Dermis blood vessel endothelial cell (primary cell): ENCODE data around the gene RPE65. TPM values are rescaled to one million over a fixed set of nuclear protein-coding genes. Genes with fewer than 3 reads are reported as not detected.
"Not testable (repeated sequence)": the region's sequence is repeated elsewhere in the genome, so short reads cannot be mapped to it uniquely, and the experiment has no call there.

Source experiments
- DNase-seq: peaks from one replicate; pipeline ENCODE4 v3.0.0; 2010
- total RNA-seq: library from RNA; depleted of rRNA; stranded (reverse); fragments of >200 nt; gene quantifications from 2 replicates; pipeline ENCODE4 v1.2.3, GENCODE V29; 2014

RPE65 gene
- total RNA-seq, 1 donor from 2014 or later = not detected

GRCh38 chr1:68448365-68448764 is 1.4 kb downstream of the RPE65 start:
- DNase-seq = no peak

DNA sequence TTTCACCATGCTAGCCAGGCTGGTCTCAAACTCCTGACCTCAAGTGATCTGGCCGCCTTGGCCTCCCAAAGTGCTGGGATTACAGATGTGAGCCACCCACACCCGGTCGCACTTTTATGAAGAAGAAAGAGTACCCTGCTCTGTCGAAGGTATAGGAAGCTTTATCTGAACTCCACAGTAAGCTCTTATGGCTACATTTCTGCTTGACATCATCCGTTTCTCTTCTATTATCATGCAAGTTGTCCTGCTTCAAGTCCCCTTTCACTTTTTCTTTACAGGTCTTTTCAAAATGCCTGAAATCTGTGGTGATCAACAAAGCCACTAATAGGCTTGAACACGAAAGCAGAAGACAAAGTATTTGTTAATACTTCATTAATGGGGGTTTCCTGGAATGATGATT is 4.0 kb downstream of the RPE65 start:
- no peak for DNase-seq

GRCh38 chr1:68442822-68443556 is 6.8 kb downstream of the RPE65 start:
- DNase-seq = peak; percentile 69

DNA sequence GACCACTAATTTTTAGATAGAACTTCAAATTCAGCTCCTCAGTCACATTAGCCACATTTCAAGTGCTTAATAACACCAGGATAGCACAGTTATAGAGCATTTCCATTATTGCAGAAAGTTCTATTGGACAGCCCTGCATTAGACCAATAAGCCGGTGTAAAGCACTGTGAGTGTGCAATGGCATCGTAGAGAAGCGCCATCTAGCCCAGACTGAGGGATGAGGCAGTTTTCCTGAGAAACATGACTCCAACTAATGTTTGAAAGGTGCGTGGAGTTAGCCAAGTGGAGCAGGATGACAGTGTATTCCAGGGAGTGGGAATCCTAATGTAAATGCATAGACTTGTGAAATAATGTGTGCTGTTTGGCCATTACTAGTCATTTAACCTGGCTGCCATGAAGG is 7.7 kb downstream of the RPE65 start:
- DNase-seq = no peak

DNA sequence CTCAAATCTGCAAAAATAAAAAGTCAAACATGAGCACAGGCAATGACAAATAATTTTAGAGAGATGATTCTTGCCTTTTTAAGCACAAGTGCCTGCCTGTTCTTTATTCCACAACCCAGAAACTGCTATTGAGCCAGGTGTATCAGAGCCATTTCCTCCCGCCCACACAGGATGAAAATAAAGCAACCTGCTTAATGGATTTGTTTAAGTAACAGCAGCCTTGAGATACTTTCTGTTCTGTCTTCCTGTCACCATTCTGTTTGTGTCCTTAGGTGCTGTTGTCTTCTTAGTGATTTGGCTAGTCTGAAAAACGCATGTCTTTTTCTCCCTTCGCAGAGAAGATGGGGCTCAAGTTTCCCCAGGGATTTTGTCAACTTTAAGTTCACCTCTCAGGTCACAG is 11.4 kb downstream of the RPE65 start:
- no peak for DNase-seq

DNA sequence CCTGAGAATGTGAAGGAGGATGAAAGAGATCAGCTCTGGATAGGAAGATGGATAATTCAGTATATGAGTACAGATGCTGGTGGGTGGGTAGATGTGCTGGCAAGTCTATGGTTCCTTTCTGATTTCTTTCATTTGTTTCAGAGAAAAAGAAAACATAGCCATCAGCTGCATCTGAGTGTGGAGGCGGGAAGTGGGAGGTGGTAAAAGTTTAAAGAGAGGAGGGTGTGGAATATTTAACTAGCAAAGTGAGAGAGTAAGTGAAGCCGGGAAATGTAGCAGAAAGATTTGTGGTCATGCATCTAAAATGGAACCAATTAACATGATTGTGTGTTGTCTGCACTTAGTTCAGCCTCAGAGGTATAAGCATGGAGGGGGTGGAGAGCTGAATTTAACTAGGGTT is 16.4 kb downstream of the RPE65 start:
- DNase-seq = no peak

- DNase-seq = no peak
Observed at GRCh38 chr1:68431076-68431475, 18.7 kb downstream of the RPE65 start.

DNA sequence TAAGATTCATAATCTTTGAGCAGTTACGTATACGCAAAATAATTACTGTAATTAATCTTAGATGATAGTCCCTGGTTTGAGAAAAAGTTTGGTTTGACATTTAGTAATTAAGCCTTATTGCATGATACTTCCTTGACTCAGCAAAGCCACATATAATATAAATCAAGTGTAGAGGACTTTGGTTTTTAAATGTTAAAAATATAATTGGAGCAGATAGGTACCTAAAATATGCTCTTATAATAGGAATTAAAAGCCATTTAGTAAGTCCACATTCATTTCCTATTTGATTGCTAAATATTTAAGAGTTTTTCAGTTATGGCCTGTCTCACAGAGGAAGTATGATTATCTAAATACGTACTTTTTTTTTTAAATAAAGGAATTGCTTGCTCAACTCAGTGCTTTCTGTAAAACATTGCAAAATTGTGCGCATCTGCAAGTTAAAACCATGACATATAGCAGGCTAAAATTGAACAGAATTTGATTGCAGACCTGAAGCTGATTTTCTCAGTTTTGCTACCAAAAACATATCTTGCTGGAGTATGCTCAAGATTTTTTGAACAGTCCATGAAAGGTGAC is 20.4 kb downstream of the RPE65 start:
- DNase-seq = no peak

DNA sequence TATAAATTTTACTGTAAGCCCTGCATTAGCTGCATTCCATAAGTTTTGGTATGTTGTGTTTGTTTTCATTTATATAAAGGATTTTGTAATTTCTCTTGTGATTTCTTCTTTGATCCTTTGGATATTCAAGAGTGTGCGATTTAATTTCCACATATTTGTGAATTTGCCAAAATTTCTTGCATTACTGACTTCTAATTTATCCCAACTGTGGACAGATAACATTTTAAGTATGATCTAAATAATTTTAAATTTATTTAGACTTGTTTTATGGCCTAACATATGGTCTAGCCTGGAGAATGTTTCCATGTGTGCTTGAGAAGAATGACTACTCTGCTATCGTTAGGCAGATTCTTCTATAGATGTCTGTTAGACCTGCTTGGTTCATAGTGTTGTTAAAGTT is 23.2 kb downstream of the RPE65 start:
- no peak for DNase-seq

- no peak for DNase-seq
Observed at GRCh38 chr1:68421350-68421749, 28.4 kb downstream of the RPE65 start.

GRCh38 chr1:68409426-68409825 is 40.3 kb downstream of the RPE65 start:
- DNase-seq = no peak

- DNase-seq = no peak
Observed at GRCh38 chr1:68401506-68401905, 48.2 kb downstream of the RPE65 start.

- not testable (repeated sequence) for DNase-seq
Observed at GRCh38 chr1:68395575-68395974, 54.2 kb downstream of the RPE65 start.

DNA sequence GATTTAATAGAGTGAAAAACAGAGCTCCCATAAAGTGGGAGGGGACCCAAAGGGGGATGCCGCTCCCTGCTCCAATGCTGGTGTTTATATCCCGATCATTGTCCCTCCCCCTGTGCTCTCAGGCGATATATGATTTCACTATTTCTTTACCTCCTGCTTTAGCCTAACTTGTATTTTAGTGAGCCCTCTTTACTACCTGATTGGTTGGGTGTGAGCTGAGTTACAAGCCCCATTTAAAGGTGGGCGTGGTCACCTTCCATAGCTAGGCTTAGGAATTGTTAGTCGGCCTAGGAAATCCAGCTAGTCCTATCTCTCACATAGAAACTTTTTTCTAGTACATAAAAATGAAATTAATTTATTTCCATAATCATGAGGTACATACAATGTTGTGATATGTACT is 57.3 kb downstream of the RPE65 start:
- not testable (repeated sequence) for DNase-seq

- not testable (repeated sequence) for DNase-seq
Observed at GRCh38 chr1:68385798-68386524, 63.8 kb downstream of the RPE65 start.

- peak; percentile 75 for DNase-seq
Observed at GRCh38 chr1:68384872-68385411, 64.8 kb downstream of the RPE65 start.

GRCh38 chr1:68384321-68384813 is 65.4 kb downstream of the RPE65 start:
- peak; percentile 99 for DNase-seq

- DNase-seq = no peak
Observed at GRCh38 chr1:68383092-68383491, 66.7 kb downstream of the RPE65 start.

- peak; percentile 61 for DNase-seq
Observed at GRCh38 chr1:68379085-68379478, 70.7 kb downstream of the RPE65 start.
